ENCODE measurements around the gene BLOC1S5. TPM values are rescaled to one million over a fixed set of nuclear protein-coding genes. Genes with fewer than 3 reads are reported as not detected.

BLOC1S5 gene
- total RNA-seq (2021) (12.5 and 16.1 TPM in 2 replicates), Bru-seq, nascent RNA (percentile 79 among the genes with signal in this experiment), BruChase-seq, experiment 1, labeled RNA remaining after a 2-hour chase (percentile 95 among the genes with signal in this experiment), BruChase-seq, experiment 2, labeled RNA remaining after a 6-hour chase (percentile 94 among the genes with signal in this experiment)
- long read RNA-seq, transcript BLOC1S5-201 (6 exons, 2,445 nt), result minor isoform, 6 of 44 reads
- long read RNA-seq, transcript BLOC1S5-202 (5 exons, 2,684 nt), result major isoform, 29 of 44 reads
- long read RNA-seq, partial matches to known transcripts, result 0 of 44 reads
- long read RNA-seq, other reads (novel, unspliced or antisense), result 6 of 44 reads

DNA sequence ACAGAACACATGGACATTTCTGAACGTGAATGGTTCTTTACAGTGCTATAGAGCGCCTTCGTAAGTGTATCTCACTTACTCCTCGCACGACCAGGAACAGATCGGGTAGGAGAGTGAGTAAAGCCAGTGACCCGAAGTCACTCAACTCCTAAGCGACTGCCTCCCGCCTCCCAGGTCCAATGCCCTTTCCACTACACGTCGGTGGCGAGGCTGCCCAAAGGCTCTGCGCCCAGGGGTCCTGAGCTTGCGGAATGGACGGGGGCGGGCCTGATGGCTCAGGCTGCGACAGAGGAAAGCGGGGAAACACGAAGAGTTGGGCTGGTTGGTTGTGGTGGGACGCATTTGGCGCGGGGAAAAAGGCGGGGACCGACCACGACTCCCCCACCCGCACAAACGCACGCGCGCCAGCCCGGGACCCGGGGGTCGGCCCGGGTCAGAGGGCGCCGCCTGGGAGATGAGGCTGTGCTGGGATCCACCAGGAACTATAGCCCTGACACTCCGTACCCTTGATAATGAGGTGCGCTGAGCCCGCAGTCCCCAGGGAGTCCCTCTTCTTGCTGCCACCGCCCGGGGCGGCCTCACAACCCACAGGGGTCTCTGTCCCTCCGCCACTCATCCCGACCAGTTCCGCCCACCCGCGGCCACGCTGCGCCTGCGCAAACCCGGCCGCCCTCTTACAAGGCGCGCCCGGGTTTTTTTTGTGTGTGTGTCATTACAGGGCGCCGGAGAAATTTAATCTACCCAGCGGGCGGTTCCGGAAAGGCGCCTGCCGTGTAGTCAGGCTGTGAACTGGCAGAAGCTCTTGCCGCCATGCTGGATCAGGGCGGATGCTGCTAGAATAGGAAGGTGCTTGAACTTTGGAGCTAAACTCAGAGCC is at the start of gene BLOC1S5:
Gene BLOC1S5 (minus strand): TSS at position 629 of the 877 bp plus-strand sequence. CDS start 13 bp downstream, at position 616.
- peak; percentile 84 to 95 for DNase-seq
- no peaks in the 10 kb centered on the region for H3K36me3 ChIP-seq (ENCODE audit: low read depth)
- TF ChIP-seq CTCF (conservative IDR thresholded peaks at IDR 0.05) (no peak), EZH2 (IDR thresholded peaks at IDR 0.05; ENCODE audit: low read depth) (no peak)
- POLR2A ChIA-PET (ENCODE audit: unreplicated experiment), result interaction anchor here (0.5 to 1.0 kb wide), 8 partner anchors 21 to 1377 kb away, joined by 3 to 8 read pairs (median 4); partner anchors contain the start of gene EEF1E1
- H3K9me3 ChIP-seq (ENCODE audit: insufficient read depth, low read depth), result no peaks in the 10 kb centered on the region
- peak within 1 kb of the TSS; percentile 36 for H3K27ac ChIP-seq
- no peaks in the 10 kb centered on the region for H4K20me1 ChIP-seq (ENCODE audit: insufficient read depth)
- no peaks in the 10 kb centered on the region for H3F3A ChIP-seq (ENCODE audit: insufficient read depth, low read depth)
- no peaks in the 10 kb centered on the region for H3K9me2 ChIP-seq (ENCODE audit: insufficient read depth)
- H3K4me3 ChIP-seq, result peak within 1 kb of the TSS; percentile 83
- H3K4me1 ChIP-seq (replicated peaks; ENCODE audit: insufficient read depth), result 0 out of 2 replicates have a peak, but pooled peaks cover 4% of the 10 kb centered on the region
- intact Hi-C loops (cut with micrococcal nuclease; ENCODE audit: unreplicated experiment), result loop anchor here (1.0 to 10.0 kb wide), 3 partner anchors 39 to 799 kb away; partner anchors contain the start of gene EEF1E1
- H3K27me3 ChIP-seq (ENCODE audit: insufficient read depth, low read depth), result no peaks in the 10 kb centered on the region
- H2AFZ ChIP-seq, result peak within 1 kb of the TSS; percentile 96
- TSS peak; percentile 72 for BruUV-seq (replicated peaks)
- H3K79me2 ChIP-seq (ENCODE audit: low read depth), result no peaks in the 10 kb centered on the region
- CTCF ChIA-PET, result interaction anchor here (0.7 to 1.2 kb wide), 2 partner anchors 38 to 66 kb away, joined by 3 read pairs; partner anchors contain the start of gene EEF1E1
- peak within 1 kb of the TSS; percentile 94 for H3K4me2 ChIP-seq

DNA sequence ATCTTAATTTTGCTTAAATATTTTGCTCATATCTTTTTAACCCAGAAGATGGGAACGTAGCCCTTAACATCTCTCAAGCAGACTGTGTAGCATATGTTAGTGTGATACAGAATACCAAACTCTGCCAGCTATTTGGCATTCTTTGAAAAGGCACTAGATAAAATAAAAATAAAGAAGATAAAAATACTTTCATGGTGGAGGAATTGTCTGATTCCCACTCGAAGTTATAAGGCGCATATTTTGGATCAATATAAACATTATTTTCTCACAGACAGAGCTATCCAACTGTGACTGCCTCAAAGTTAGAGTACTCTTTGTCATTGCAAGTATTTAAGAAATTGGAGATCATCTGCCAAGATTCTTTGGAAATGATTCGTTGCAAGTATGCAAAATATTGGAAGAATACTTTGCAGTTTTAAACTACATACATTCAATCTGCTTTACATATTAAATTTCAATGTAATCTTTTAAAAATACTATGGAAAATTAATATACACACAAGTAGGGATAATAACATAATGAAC is 49.0 kb upstream of the BLOC1S5 start:
- TF ChIP-seq EZH2 (IDR thresholded peaks at IDR 0.05; ENCODE audit: low read depth) (no peak), CTCF (conservative IDR thresholded peaks at IDR 0.05) (no peak)
- H4K20me1 ChIP-seq (ENCODE audit: insufficient read depth), result no peaks in the 10 kb centered on the region
- no peak overlapping the region for H3K4me3 ChIP-seq
- no peak for DNase-seq
- ChIA-PET CTCF (no interaction called here), POLR2A (ENCODE audit: unreplicated experiment) (no interaction called here)
- no peak overlapping the region for H3K4me2 ChIP-seq
- BruUV-seq (replicated peaks), result no TSS peak
- H3K27ac ChIP-seq, result no peak overlapping the region
- intact Hi-C loops (cut with micrococcal nuclease; ENCODE audit: unreplicated experiment), result no loop called here
- no peaks in the 10 kb centered on the region for H3K79me2 ChIP-seq (ENCODE audit: low read depth)
- no peaks in the 10 kb centered on the region for H3K9me2 ChIP-seq (ENCODE audit: insufficient read depth)
- H3K27me3 ChIP-seq (ENCODE audit: insufficient read depth, low read depth), result no peaks in the 10 kb centered on the region
- H3K4me1 ChIP-seq (replicated peaks; ENCODE audit: insufficient read depth), result peaks cover 10% of the 10 kb centered on the region
- no peaks in the 10 kb centered on the region for H3K9me3 ChIP-seq (ENCODE audit: insufficient read depth, low read depth)
- H3F3A ChIP-seq (ENCODE audit: insufficient read depth, low read depth), result peaks cover 9% of the 10 kb centered on the region
- no peak overlapping the region for H2AFZ ChIP-seq
- no peaks in the 10 kb centered on the region for H3K36me3 ChIP-seq (ENCODE audit: low read depth)

DNA sequence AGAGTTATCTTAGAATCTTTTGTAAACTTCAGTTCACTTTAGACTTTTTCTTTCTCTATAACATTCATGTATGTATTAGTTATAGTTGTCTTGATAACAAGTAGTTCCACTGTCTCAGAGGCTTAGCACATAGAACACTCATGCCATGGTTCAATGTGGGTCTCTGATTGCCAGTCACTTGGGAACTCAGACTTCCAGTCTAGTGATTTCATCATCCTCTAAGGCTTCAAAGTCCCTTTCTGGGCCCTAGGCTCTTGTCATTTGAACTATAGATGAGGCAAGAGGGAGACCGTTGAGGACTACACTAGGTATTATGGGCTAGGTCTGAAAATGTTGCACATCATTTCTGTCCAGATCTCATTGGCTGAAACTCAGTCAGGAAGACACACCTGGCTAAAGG is 46.5 kb upstream of the BLOC1S5 start:
- Histone ChIP-seq H3K9me3 (ENCODE audit: insufficient read depth, low read depth) (no peaks in the 10 kb centered on the region), H3K4me1 (replicated peaks; ENCODE audit: insufficient read depth) (peaks cover 21% of the 10 kb centered on the region), H3K4me3 (no peak overlapping the region), H3K4me2 (no peak overlapping the region), H2AFZ (no peak overlapping the region), H3K79me2 (ENCODE audit: low read depth) (no peaks in the 10 kb centered on the region), H3F3A (ENCODE audit: insufficient read depth, low read depth) (peaks cover 18% of the 10 kb centered on the region), H3K27me3 (ENCODE audit: insufficient read depth, low read depth) (no peaks in the 10 kb centered on the region), H3K27ac (no peak overlapping the region), H3K9me2 (ENCODE audit: insufficient read depth) (no peaks in the 10 kb centered on the region), H4K20me1 (ENCODE audit: insufficient read depth) (no peaks in the 10 kb centered on the region), H3K36me3 (ENCODE audit: low read depth) (no peaks in the 10 kb centered on the region)
- POLR2A ChIA-PET (ENCODE audit: unreplicated experiment), result interaction anchor here (0.6 kb wide), 1 partner anchor 107 kb away, joined by 3 read pairs; no protein-coding TSS in a partner anchor
- TF ChIP-seq CTCF (conservative IDR thresholded peaks at IDR 0.05), result no peak
- no peak for TF ChIP-seq EZH2 (IDR thresholded peaks at IDR 0.05; ENCODE audit: low read depth)
- no peak for DNase-seq
- intact Hi-C loops (cut with micrococcal nuclease; ENCODE audit: unreplicated experiment), result no loop called here
- CTCF ChIA-PET, result interaction anchor here (0.5 kb wide), 1 partner anchor 752 kb away, joined by 8 read pairs; no protein-coding TSS in a partner anchor
- BruUV-seq (replicated peaks), result no TSS peak

All from PC-9 (cell line).